Mesendoderm (in vitro differentiated cells): ENCODE data around the gene POGZ.

Source experiments
- DNase-seq: peaks from one replicate; pipeline ENCODE4 v3.0.0; 2013
- H2AK5ac ChIP-seq: 2 replicates; pipeline ENCODE4 v1.6.1; 2013; ENCODE audit warnings: low read length, inconsistent platforms
- H2BK120ac ChIP-seq: 2 replicates; pipeline ENCODE4 v1.6.1; 2013; ENCODE audit warnings: low read depth, mild to moderate bottlenecking, low read length, moderate library complexity, mixed read lengths
- H2BK15ac ChIP-seq: replicated peaks from 2 replicates; pipeline ENCODE4 v1.6.1; 2013; ENCODE audit warnings: low read depth, mild to moderate bottlenecking, moderate library complexity
- H2BK5ac ChIP-seq: 2 replicates; pipeline ENCODE4 v1.6.1; 2013; ENCODE audit warnings: low read length, inconsistent platforms
- H3K18ac ChIP-seq: 2 replicates; pipeline ENCODE4 v1.6.1; 2013; ENCODE audit warnings: mild to moderate bottlenecking, low read length, mixed read lengths
- H3K23ac ChIP-seq: one replicate; pipeline ENCODE4 v1.6.1; 2013; ENCODE audit warnings: low read length
- H3K27ac ChIP-seq: 2 replicates; pipeline ENCODE4 v1.5.1; 2013; ENCODE audit warnings: low read depth, mild to moderate bottlenecking, inconsistent platforms, low read length, moderate library complexity
- H3K27me3 ChIP-seq: 2 replicates; pipeline ENCODE4 v1.6.1; 2013; ENCODE audit warnings: low read length, control low read depth, mild to moderate bottlenecking, inconsistent platforms; ENCODE audit not compliant: insufficient read depth, poor library complexity
- H3K36me3 ChIP-seq: 2 replicates; pipeline ENCODE4 v1.6.1; 2013; ENCODE audit warnings: low read length, inconsistent platforms; ENCODE audit not compliant: control insufficient read depth, insufficient read depth
- H3K4ac ChIP-seq: one replicate; pipeline ENCODE4 v1.6.1; 2013; ENCODE audit warnings: low read depth, mild to moderate bottlenecking, low read length, moderate library complexity
- H3K4me1 ChIP-seq: 2 replicates; pipeline ENCODE4 v1.6.1; 2013; ENCODE audit warnings: low read depth, low read length, inconsistent platforms; ENCODE audit not compliant: control insufficient read depth
- H3K4me2 ChIP-seq: 2 replicates; pipeline ENCODE4 v1.6.1; 2013; ENCODE audit warnings: low read length
- H3K4me3 ChIP-seq: 2 replicates; pipeline ENCODE4 v1.5.1; 2013; ENCODE audit warnings: mild to moderate bottlenecking, low read length
- H3K56ac ChIP-seq: one replicate; pipeline ENCODE4 v1.6.1; 2013; ENCODE audit warnings: low read length
- H3K79me1 ChIP-seq: 2 replicates; pipeline ENCODE4 v1.6.1; 2013; ENCODE audit warnings: low read length, inconsistent platforms
- H3K79me2 ChIP-seq: 2 replicates; pipeline ENCODE4 v1.6.1; 2013; ENCODE audit warnings: mild to moderate bottlenecking, low read length; ENCODE audit not compliant: control insufficient read depth, insufficient read depth
- H3K9ac ChIP-seq: 2 replicates; pipeline ENCODE4 v1.6.1; 2013; ENCODE audit warnings: low read length, inconsistent platforms
- H4K5ac ChIP-seq: one replicate; pipeline ENCODE4 v1.6.1; 2013; ENCODE audit warnings: low read length
- H4K8ac ChIP-seq: one replicate; pipeline ENCODE4 v1.6.1; 2013; ENCODE audit warnings: low read depth, mild to moderate bottlenecking, control low read depth, low read length, moderate library complexity
- WGBS: extraction: QIAGEN DNeasy Blood & Tissue Kit; methylation state at CpG from one replicate; pipeline ENCODE4 v1.1.7; 2013; ENCODE audit warnings: low lambda C conversion rate, missing lambda C conversion rate; ENCODE audit not compliant: insufficient coverage; ENCODE audit errors: extremely low coverage; 5-methylcytosine and 5-hydroxymethylcytosine counted together

POGZ gene

GRCh38 chr1:151411884-151412283 is 47.4 kb downstream of the POGZ start:
- no peak overlapping the region for H3K4me3 ChIP-seq
- no peak overlapping the region for H4K5ac ChIP-seq
- H3K4me1 ChIP-seq = no peaks in the 10 kb centered on the region
- H3K56ac ChIP-seq = no peak overlapping the region
- no peak overlapping the region for H2AK5ac ChIP-seq
- DNase-seq = no peak
- H3K36me3 ChIP-seq = peaks cover 8% of the 10 kb centered on the region
- H2BK5ac ChIP-seq = no peak overlapping the region
- WGBS = no CpG with 5 or more reads among the region's 2 CpGs
- no peak overlapping the region for H3K23ac ChIP-seq
- H3K9ac ChIP-seq = no peak overlapping the region
- H3K27me3 ChIP-seq = no peaks in the 10 kb centered on the region
- no peak overlapping the region for H4K8ac ChIP-seq
- H3K4me2 ChIP-seq = no peak overlapping the region
- no peaks in the 10 kb centered on the region for H3K79me1 ChIP-seq
- H3K4ac ChIP-seq = no peak overlapping the region
- no peak overlapping the region for H3K27ac ChIP-seq
- no peak overlapping the region for H2BK15ac ChIP-seq
- H3K79me2 ChIP-seq = no peaks in the 10 kb centered on the region
- H3K18ac ChIP-seq = no peak overlapping the region
- H2BK120ac ChIP-seq = no peak overlapping the region

- Histone ChIP-seq H4K8ac (no peak overlapping the region), H3K23ac (no peak overlapping the region), H2AK5ac (no peak overlapping the region), H2BK120ac (no peak overlapping the region), H3K27ac (no peak overlapping the region), H3K79me1 (peaks cover 4% of the 10 kb centered on the region), H3K79me2 (no peaks in the 10 kb centered on the region), H3K36me3 (peaks cover 22% of the 10 kb centered on the region), H3K18ac (no peak overlapping the region), H4K5ac (no peak overlapping the region), H3K4ac (no peak overlapping the region), H3K4me1 (no peaks in the 10 kb centered on the region), H3K4me2 (no peak overlapping the region), H2BK5ac (no peak overlapping the region), H3K4me3 (no peak overlapping the region), H2BK15ac (no peak overlapping the region), H3K9ac (no peak overlapping the region), H3K27me3 (no peaks in the 10 kb centered on the region), H3K56ac (no peak overlapping the region)
- no peak for DNase-seq
These were observed 50.4 kb downstream of the POGZ start for GRCh38 chr1:151408891-151409290.

- no peak overlapping the region for H3K4me2 ChIP-seq
- H3K56ac ChIP-seq = no peak overlapping the region
- H3K36me3 ChIP-seq = peaks cover 22% of the 10 kb centered on the region
- H3K27me3 ChIP-seq = no peaks in the 10 kb centered on the region
- no peaks in the 10 kb centered on the region for H3K79me2 ChIP-seq
- no peak overlapping the region for H3K18ac ChIP-seq
- H4K5ac ChIP-seq = no peak overlapping the region
- H2BK15ac ChIP-seq = no peak overlapping the region
- no peak overlapping the region for H4K8ac ChIP-seq
- H2BK120ac ChIP-seq = no peak overlapping the region
- WGBS = no CpG with 5 or more reads among the region's 3 CpGs
- H3K27ac ChIP-seq = no peak overlapping the region
- H2AK5ac ChIP-seq = no peak overlapping the region
- no peak overlapping the region for H3K4ac ChIP-seq
- H3K4me1 ChIP-seq = no peaks in the 10 kb centered on the region
- no peak overlapping the region for H3K23ac ChIP-seq
- H3K4me3 ChIP-seq = no peak overlapping the region
- no peak overlapping the region for H3K9ac ChIP-seq
- H2BK5ac ChIP-seq = no peak overlapping the region
- DNase-seq = no peak
- H3K79me1 ChIP-seq = peaks cover 4% of the 10 kb centered on the region
These were observed 52.0 kb downstream of the POGZ start for GRCh38 chr1:151407304-151407703.

- H3K79me2 ChIP-seq = peaks cover under 1% of the 10 kb centered on the region
These were observed 53.1 kb downstream of the POGZ start for GRCh38 chr1:151406176-151406575.

GRCh38 chr1:151405187-151405951 is 53.9 kb downstream of the POGZ start:
- H3K9ac ChIP-seq = no peak overlapping the region
- H3K79me1 ChIP-seq = peaks cover 11% of the 10 kb centered on the region
- no peak overlapping the region for H2BK5ac ChIP-seq
- no peak overlapping the region for H3K4ac ChIP-seq
- no peak overlapping the region for H4K8ac ChIP-seq
- no peak overlapping the region for H2BK120ac ChIP-seq
- peaks cover 8% of the 10 kb centered on the region for H3K4me1 ChIP-seq
- H3K79me2 ChIP-seq = peaks cover 9% of the 10 kb centered on the region
- H2AK5ac ChIP-seq = no peak overlapping the region
- WGBS = no CpG with 5 or more reads among the region's 13 CpGs
- no peak for DNase-seq
- no peak overlapping the region for H3K18ac ChIP-seq
- peaks cover 29% of the 10 kb centered on the region for H3K36me3 ChIP-seq
- no peak overlapping the region for H2BK15ac ChIP-seq
- H4K5ac ChIP-seq = no peak overlapping the region
- no peak overlapping the region for H3K4me2 ChIP-seq
- H3K27ac ChIP-seq = no peak overlapping the region
- H3K56ac ChIP-seq = no peak overlapping the region
- no peaks in the 10 kb centered on the region for H3K27me3 ChIP-seq
- no peak overlapping the region for H3K23ac ChIP-seq
- no peak overlapping the region for H3K4me3 ChIP-seq

More at GRCh38 chr1:151406176-151406575, 53.1 kb downstream of the POGZ start:
- H3K79me1 ChIP-seq = peaks cover 4% of the 10 kb centered on the region
- no peak overlapping the region for H3K4ac ChIP-seq
- no peak overlapping the region for H2BK15ac ChIP-seq
- H3K56ac ChIP-seq = no peak overlapping the region
- DNase-seq = no peak
- H3K23ac ChIP-seq = no peak overlapping the region
- H3K36me3 ChIP-seq = peaks cover 23% of the 10 kb centered on the region
- H4K8ac ChIP-seq = no peak overlapping the region
- H4K5ac ChIP-seq = no peak overlapping the region
- H3K18ac ChIP-seq = no peak overlapping the region
- H3K4me3 ChIP-seq = no peak overlapping the region
- no peaks in the 10 kb centered on the region for H3K4me1 ChIP-seq
- no peak overlapping the region for H2BK5ac ChIP-seq
- no peak overlapping the region for H2BK120ac ChIP-seq
- no peak overlapping the region for H3K27ac ChIP-seq
- H3K27me3 ChIP-seq = no peaks in the 10 kb centered on the region
- no CpG with 5 or more reads among the region's 8 CpGs for WGBS
- H2AK5ac ChIP-seq = no peak overlapping the region
- H3K4me2 ChIP-seq = no peak overlapping the region
- no peak overlapping the region for H3K9ac ChIP-seq

GRCh38 chr1:151403612-151404011 is 55.7 kb downstream of the POGZ start:
- WGBS = no CpG with 5 or more reads among the region's 3 CpGs
- Histone ChIP-seq H3K36me3 (peaks cover 26% of the 10 kb centered on the region), H3K4me1 (peaks cover 8% of the 10 kb centered on the region)

More at GRCh38 chr1:151403612-151404011, 55.7 kb downstream of the POGZ start:
- peaks cover 18% of the 10 kb centered on the region for H3K79me2 ChIP-seq
- H3K4me2 ChIP-seq = no peak overlapping the region
- H3K4ac ChIP-seq = no peak overlapping the region
- H3K27me3 ChIP-seq = no peaks in the 10 kb centered on the region
- no peak overlapping the region for H3K23ac ChIP-seq
- H3K27ac ChIP-seq = no peak overlapping the region
- no peak for DNase-seq
- no peak overlapping the region for H3K18ac ChIP-seq
- no peak overlapping the region for H2BK15ac ChIP-seq
- H3K79me1 ChIP-seq = peaks cover 17% of the 10 kb centered on the region
- no peak overlapping the region for H3K56ac ChIP-seq
- H2BK5ac ChIP-seq = no peak overlapping the region
- H2BK120ac ChIP-seq = no peak overlapping the region
- no peak overlapping the region for H4K5ac ChIP-seq
- H4K8ac ChIP-seq = no peak overlapping the region
- no peak overlapping the region for H2AK5ac ChIP-seq
- H3K4me3 ChIP-seq = no peak overlapping the region
- no peak overlapping the region for H3K9ac ChIP-seq
